ENCODE data around the gene ME3.
A peak's percentile ranks its signal among the peaks of the same experiment; 100 is the strongest.
"Not testable (repeated sequence)": the region's sequence is repeated elsewhere in the genome, so short reads cannot be mapped to it uniquely, and the experiment has no call there.

Gene ME3

GRCh38 chr11:86456075-86456939, 216.1 kb downstream of the ME3 start:
- peak; percentile 65 to 79 for ATAC-seq

DNA sequence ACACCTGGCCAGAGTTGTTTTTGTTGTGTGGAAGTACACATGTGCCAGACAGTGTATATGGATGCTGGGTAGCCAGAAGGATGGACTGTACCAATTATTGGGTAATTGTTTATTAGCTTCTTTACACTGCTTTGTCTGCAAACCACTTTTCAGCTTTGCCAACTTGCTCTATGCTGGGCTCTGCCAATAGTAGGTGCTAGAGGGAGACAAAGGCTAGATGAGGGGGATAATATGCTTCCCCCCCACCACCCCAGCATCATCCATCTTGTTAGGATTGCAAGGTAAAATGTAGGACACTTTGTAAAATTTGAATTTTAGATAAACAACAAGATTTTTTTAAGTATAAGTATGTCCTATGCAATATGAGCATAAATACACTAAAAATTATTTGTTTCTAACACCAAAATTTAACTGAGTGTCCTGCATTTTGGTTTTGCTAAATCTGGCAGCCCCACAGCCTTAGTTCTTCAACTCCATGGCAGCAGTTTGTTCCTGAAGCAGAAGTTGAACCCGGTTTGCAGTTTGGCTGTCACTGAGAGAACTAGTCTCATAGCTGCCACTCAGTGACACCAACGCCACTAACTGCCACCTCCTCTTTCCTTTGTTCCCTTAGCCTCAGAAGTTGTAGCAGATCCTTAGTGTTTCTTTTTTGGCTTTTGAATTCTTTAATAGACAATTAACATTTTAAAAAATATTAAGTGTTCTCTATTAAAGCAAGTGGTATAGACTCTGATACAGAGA, 219.0 kb downstream of the ME3 start:
- ATAC-seq, result no peak

- no peak for ATAC-seq
Measured at GRCh38 chr11:86449993-86450629, 222.3 kb downstream of the ME3 start.

GRCh38 chr11:86447763-86448480, 224.5 kb downstream of the ME3 start:
- peak in 1 of 2 donors; percentile 12 for ATAC-seq

GRCh38 chr11:86446924-86447285, 225.5 kb downstream of the ME3 start:
- ATAC-seq, result no peak

DNA sequence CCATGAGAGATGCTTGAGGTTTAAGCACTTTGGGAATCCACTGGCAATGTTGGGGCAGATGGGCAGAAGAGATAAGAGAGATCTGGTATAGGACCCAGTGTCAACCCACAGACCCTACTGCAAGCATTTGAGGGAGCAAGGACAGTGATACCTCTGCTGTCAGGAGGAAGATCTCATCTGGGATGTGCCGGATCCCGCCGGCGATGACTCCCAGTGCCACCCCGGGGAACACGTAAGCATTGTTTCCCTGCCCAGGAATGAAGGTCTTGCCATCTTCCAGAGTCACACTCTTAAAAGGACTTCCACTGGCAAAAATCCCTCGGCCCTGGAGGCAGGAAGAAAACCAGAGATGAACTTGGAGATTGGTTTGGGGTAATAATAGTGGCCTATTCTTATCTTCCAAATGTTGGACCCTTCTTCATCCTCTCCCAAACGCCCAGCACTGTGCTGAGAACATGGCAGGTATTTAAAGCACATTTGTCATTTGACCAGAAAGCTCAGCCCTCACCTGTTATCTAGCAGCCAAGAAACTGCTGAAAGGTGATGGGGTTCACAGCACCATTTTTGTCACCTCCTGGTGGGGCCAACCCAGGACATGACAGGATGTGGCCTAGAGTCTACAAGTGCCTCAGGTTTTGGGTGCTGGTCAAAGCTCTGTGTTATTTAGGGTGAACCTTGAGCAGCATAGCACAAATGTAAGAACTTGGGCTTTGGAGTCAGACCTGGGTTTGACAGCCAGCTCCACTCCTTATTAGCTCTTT, 226.1 kb downstream of the ME3 start:
- no peak for ATAC-seq

- no peak for ATAC-seq
Measured at GRCh38 chr11:86444981-86445380, 227.4 kb downstream of the ME3 start.

GRCh38 chr11:86443415-86443814, 229.0 kb downstream of the ME3 start:
- ATAC-seq, result no peak

DNA sequence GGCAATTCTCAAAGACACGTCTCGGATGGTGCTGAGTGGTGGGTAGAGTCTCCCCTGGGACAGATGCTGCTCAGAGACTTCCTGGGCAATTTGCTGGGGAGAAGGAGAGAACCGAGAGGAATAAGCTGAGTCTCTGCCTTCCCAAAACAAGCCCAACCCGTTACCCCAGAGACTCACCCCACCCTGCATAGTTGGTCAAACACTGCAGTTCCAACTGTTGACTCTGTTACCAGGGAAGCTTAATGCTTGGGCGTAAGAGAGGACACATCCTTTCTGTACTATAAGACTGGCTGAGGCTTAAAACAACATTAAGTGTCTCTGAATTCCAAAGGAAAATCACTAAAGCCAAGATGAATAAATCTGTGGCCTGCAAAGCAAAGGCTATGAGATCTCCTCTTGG, 229.6 kb downstream of the ME3 start:
- ATAC-seq, result no peak

- no peak for ATAC-seq
Measured at GRCh38 chr11:86442420-86442819, 230.0 kb downstream of the ME3 start.

DNA sequence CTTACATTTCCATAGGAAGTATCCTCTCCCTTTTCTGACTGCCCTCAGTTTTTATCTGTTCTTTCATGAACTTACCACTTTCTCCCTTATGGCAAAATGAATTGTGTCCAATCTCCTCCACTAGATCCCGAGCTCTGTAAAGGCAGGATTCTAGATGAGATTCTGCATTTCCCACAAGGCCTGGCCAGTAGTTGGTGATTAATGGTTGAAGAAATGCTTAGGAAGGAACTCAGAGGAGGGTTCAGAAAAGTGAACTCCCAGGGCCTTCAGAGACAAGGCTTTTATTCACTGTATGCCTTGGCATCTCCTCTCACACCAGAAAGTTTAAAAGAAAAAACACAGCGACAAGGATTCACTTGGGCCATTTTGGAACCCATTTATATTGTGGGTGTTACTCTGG, 231.6 kb downstream of the ME3 start:
- ATAC-seq, result no peak

GRCh38 chr11:86440305-86440716, 232.1 kb downstream of the ME3 start:
- no peak for ATAC-seq

DNA sequence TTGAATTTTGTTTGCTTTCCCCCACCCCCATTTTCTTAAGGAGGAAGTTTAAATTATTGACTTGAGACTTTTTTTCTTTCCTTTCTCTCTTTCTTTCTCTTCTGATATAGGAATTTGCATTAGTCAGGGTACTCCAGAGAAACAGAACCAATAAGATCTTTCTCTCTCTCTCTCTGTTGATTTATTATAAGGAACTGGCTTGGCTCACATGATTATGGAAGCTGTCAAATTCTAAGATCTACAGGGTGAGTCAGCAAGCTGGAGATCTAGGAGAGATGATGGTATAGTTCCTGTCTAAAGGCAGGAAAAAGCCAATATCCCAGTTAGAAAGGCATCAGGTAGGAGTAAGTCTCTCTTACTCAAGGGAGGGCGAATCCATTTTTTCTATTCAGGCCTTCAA, 233.7 kb downstream of the ME3 start:
- ATAC-seq, result no peak

DNA sequence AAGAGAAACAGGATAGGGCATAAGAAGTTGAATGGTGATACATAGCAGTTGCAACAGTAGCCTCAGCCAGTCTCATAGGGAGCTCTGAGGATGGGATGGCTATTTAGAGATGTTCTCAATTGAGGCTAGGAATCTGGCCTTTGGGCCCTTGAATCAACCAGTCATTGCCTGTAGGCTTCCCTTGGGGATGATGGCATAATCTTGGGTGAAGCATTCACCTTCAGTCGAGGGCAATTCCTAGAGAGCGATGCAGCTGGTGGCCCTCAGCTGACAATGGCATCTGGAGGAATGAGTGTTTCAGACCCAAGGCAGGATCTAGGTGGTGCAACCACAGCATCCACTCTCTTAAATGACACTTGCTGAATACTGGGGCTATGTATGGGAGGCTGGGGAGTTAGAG, 236.7 kb downstream of the ME3 start:
- no peak for ATAC-seq

GRCh38 chr11:86433361-86434095, 238.9 kb downstream of the ME3 start:
- not testable (repeated sequence) for ATAC-seq

DNA sequence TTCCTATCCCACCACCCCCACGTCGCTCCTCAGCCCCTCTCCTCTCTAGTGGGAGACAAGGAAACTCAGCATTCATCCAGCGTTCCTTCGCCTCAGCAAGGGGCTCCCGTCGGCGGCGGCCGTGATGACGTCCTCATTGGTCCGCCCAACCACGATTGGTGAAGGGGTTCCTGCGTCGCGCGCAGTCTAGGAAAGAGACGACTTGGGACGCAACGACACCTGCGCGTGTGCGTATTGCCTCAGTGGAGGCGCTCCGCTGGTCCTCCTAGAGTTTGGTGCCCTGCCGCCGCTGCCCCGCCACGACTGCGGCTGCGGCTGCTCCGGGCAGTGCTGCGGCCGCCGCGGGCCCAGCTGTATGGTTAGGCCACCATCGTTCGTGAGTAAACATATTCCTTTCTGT, 241.2 kb downstream of the ME3 start:
- peak in 1 of 2 donors; percentile 24 for ATAC-seq

DNA sequence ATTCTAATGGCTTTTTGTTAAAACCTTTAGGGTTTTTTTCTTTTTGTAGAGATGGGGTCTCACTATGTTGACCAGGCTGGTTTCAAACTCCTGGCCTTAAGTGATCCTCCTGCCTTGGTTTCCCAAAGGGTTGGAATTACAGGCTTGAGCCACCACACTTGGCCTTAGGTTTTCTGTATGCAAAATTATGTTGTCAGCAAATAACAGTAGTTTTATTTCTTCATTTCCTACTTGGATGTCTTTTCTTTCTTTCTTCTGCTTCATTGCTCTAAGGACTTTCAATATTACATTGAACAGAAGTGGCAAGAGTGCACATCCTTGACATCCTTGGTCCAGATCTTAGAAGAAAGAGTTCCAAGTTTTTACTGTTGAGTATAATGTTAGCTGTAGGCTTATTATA, 245.0 kb downstream of the ME3 start:
- ATAC-seq, result no peak

GRCh38 chr11:86423488-86423887, 248.9 kb downstream of the ME3 start:
- ATAC-seq, result not testable (repeated sequence)

DNA sequence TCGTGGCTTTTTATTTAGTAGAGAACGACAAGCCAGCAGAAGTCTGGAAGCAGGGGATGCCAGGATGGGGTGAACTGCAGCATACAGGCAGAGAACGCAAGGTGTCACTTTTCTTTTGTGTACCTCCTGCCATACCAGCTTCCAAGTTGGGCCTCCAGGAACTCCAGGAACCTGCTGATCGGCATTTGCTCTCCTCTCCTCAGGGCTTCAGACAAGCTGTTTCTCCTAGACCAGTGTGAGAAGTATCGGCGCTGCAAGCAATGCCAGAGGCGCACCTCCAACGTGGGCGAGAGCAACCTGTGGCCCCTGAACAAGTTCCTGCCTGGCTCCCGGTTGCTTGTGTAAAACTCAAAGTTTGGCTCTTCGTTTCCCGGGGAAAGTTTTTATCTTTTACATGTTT, 250.0 kb downstream of the ME3 start:
- ATAC-seq, result no peak

- no peak for ATAC-seq
Measured at GRCh38 chr11:86421946-86422345, 250.5 kb downstream of the ME3 start.

DNA sequence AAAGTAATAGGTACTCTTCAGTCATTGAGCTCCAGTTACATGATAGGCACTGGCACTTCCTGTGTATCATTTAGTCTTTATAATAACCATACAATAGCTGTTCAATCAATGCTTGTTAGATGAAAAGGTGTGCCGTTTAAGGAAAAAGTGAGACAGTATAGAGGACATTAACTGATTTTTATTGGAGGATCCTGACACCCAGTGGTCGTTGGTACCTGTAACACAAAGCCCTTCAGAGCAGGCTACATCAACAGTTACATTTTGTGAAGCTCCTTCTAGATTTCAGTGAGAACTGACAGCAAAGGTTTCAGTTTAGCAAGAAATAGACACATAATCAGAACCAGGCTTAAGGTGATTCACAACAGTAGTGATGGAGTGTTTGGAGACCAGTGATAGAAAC, 253.5 kb downstream of the ME3 start:
- ATAC-seq, result peak; percentile 32 to 51
